Endothelial cell of umbilical vein (primary cell): ENCODE results near the gene GNB1L. TPM values are rescaled to one million over a fixed set of nuclear protein-coding genes. Genes with fewer than 3 reads are reported as not detected.

Source experiments
- BruUV-seq: library from RNA; stranded (reverse); fragments of 400-500 nt; replicated peaks from 2 replicates; lab custom pipeline; 2021; lab: Mats Ljungman, UMichigan
- CTCF ChIA-PET: fragments of 300-600, 350-600 bp; sonication (Branson Sonifier 250); formaldehyde crosslinking; loops from one replicate; lab custom pipeline; 2021; ENCODE audit warnings: antibody characterized with exemption, inconsistent platforms; lab: Charles Lee
- POLR2A ChIA-PET: fragments of 300-600, 350-600 bp; sonication (Branson Sonifier 250); formaldehyde crosslinking; loops from one replicate; lab custom pipeline; 2021; ENCODE audit warnings: antibody characterized with exemption, inconsistent platforms; lab: Charles Lee
- DNase-seq: peaks from one replicate; pipeline ENCODE4 v3.0.0-alpha.2; 2011; ENCODE audit warnings: low read depth, low spot score
- FAIRE-seq: peaks from 2 replicates; lab custom pipeline; 2011; peaks lifted over from hg19 to GRCh38; lab: Jason Lieb, UNC
- H2AFZ ChIP-seq: 2 replicates; pipeline ENCODE4 v1.6.0; 2012; ENCODE audit warnings: low read depth, low read length, control low read depth, inconsistent platforms
- H3K27ac ChIP-seq: 2 replicates; pipeline ENCODE4 v1.5.1; 2011; ENCODE audit warnings: low read depth, mild to moderate bottlenecking, control low read depth, low read length, moderate library complexity; ENCODE audit not compliant: insufficient read depth
- H3K27me3 ChIP-seq, 2 experiments: 2 replicates each; pipeline versions ENCODE4 v1.6.0 to v1.6.1; 2011; ENCODE audit warnings: low read length in 2 of 2, mixed read lengths in 1 of 2; ENCODE audit not compliant: control insufficient read depth in 2 of 2, insufficient read depth in 2 of 2
- H3K36me3 ChIP-seq, 2 experiments: 2 replicates in 1 of 2; 3 replicates in 1 of 2; pipeline ENCODE4 v1.5.1; 2011; ENCODE audit warnings: low read length in 2 of 2, mild to moderate bottlenecking in 1 of 2, moderate library complexity in 1 of 2; ENCODE audit not compliant: control insufficient read depth in 2 of 2, insufficient read depth in 2 of 2; ENCODE audit errors: extremely low read depth in 1 of 2
- H3K4me1 ChIP-seq: 3 replicates; pipeline ENCODE4 v1.5.1; 2011; ENCODE audit warnings: mild to moderate bottlenecking, low read length; ENCODE audit not compliant: control insufficient read depth, insufficient read depth; ENCODE audit errors: extremely low read depth
- H3K4me2 ChIP-seq: 2 replicates; pipeline ENCODE4 v1.6.1; 2011; ENCODE audit warnings: low read length, control low read depth, mixed read lengths; ENCODE audit not compliant: insufficient read depth
- H3K4me3 ChIP-seq, 3 experiments: fragments of 200-600 bp in 1 of 3; sonication (generic), shearing (Covaris generic) in 1 of 3; replicated peaks in 1 of 3; 2 replicates each; pipeline ENCODE4 v1.5.1; 2011 to 2016; ENCODE audit warnings: control low read depth in 3 of 3, low read length in 3 of 3, mild to moderate bottlenecking in 2 of 3, inconsistent platforms in 1 of 3, low read depth in 1 of 3, moderate library complexity in 1 of 3; ENCODE audit not compliant: insufficient read depth in 1 of 3
- H3K79me2 ChIP-seq: 2 replicates; pipeline ENCODE4 v1.6.0; 2012; ENCODE audit warnings: low read length, inconsistent platforms; ENCODE audit not compliant: control insufficient read depth, insufficient read depth
- H3K9ac ChIP-seq: replicated peaks from 2 replicates; pipeline ENCODE3; 2011; ENCODE audit warnings: low read length, control low read depth; ENCODE audit not compliant: insufficient read depth; ENCODE audit errors: extremely low read depth
- H3K9me1 ChIP-seq: replicated peaks from 3 replicates; pipeline ENCODE4 v1.6.0; 2011; ENCODE audit warnings: mild to moderate bottlenecking, low read length; ENCODE audit not compliant: control insufficient read depth, insufficient read depth; ENCODE audit errors: extremely low read depth
- H3K9me3 ChIP-seq: replicated peaks from 2 replicates; pipeline ENCODE4 v1.5.1; 2012; ENCODE audit warnings: low read length, inconsistent platforms; ENCODE audit not compliant: control insufficient read depth, insufficient read depth
- H4K20me1 ChIP-seq: replicated peaks from 2 replicates; pipeline ENCODE3; 2011; ENCODE audit warnings: mild to moderate bottlenecking, low read length; ENCODE audit not compliant: control insufficient read depth, insufficient read depth; ENCODE audit errors: extremely low read depth
- CTCF ChIP-seq, 2 donors: IDR thresholded peaks; 1 replicate in 1 of 2; 2 replicates in 1 of 2; pipeline ENCODE4 v1.5.1; 2011; ENCODE audit warnings: low read length in 2 of 2, mild to moderate bottlenecking in 2 of 2, moderate library complexity in 2 of 2, control low read depth in 1 of 2, inconsistent platforms in 1 of 2, low read depth in 1 of 2; ENCODE audit not compliant: insufficient read depth in 1 of 2; ENCODE audit errors: extremely low read depth in 1 of 2
- EZH2 ChIP-seq: IDR thresholded peaks from 2 replicates; pipeline ENCODE4 v1.6.1; 2012; ENCODE audit warnings: borderline replicate concordance, low read depth, mild to moderate bottlenecking, moderate library complexity, low read length, inconsistent platforms; ENCODE audit not compliant: severe bottlenecking
- FOS ChIP-seq: IDR thresholded peaks from 2 replicates; pipeline ENCODE4 v1.6.1; 2011; ENCODE audit warnings: mild to moderate bottlenecking, low read length, moderate library complexity, borderline replicate concordance; ENCODE audit not compliant: insufficient read depth
- GATA2 ChIP-seq: IDR thresholded peaks from 2 replicates; pipeline ENCODE4 v1.7.0; 2011; ENCODE audit warnings: low read depth, mild to moderate bottlenecking, moderate library complexity, mixed read lengths, low read length; ENCODE audit not compliant: insufficient read length, insufficient read depth
- JUN ChIP-seq: IDR thresholded peaks from 2 replicates; pipeline ENCODE4 v1.6.1; 2011; ENCODE audit warnings: borderline replicate concordance, low read depth; ENCODE audit not compliant: insufficient read length, insufficient read depth
- MAX ChIP-seq: IDR thresholded peaks from 2 replicates; pipeline ENCODE4 v1.6.1; 2011; ENCODE audit not compliant: insufficient read depth, insufficient read length
- MYC ChIP-seq: IDR thresholded peaks from one replicate; pipeline ENCODE4 v1.6.1; 2011; ENCODE audit warnings: mild to moderate bottlenecking, low read depth, low read length
- POLR2A ChIP-seq: IDR thresholded peaks from 2 replicates; pipeline ENCODE4 v1.6.1; 2012; ENCODE audit warnings: low read depth, mild to moderate bottlenecking, control low read depth, low read length
- POLR2AphosphoS5 ChIP-seq: IDR thresholded peaks from 2 replicates; pipeline ENCODE4 v1.6.1; 2012; ENCODE audit warnings: low read depth, mild to moderate bottlenecking, control low read depth, low read length, moderate library complexity; ENCODE audit not compliant: insufficient read depth
- dilution Hi-C: fragments of 300-500 bp; cut with MboI; formaldehyde crosslinking; loops from one replicate; pipeline ENCODE4 v1.15.0; 2019; ENCODE audit warnings: low sequenced_read_pairs; ENCODE audit not compliant: extremely low pct_ligation_motif_present
- intact Hi-C: fragments of 100-400 bp; cut with micrococcal nuclease; formaldehyde crosslinking; loops from one replicate; pipeline ENCODE4 v1.10.0; 2022
- polyA plus RNA-seq, 4 experiments: library from polyadenylated mRNA; depleted of rRNA in 3 of 4; stranded (reverse) in 3 of 4; unstranded in 1 of 4; fragments of >200 nt; gene quantifications; 2 replicates each; pipeline versions ENCODE4 v1.2.1 to v1.2.3, GENCODE V29; 2011 to 2012; ENCODE audit warnings: missing spikeins in 1 of 4
- total RNA-seq: library from RNA; stranded (reverse); gene quantifications from 2 replicates; pipeline ENCODE4 v1.2.3, GENCODE V29; 2021

Gene GNB1L
- total and polyA plus RNA-seq, 2 donors (not counting 3 experiments of a cell fraction or from before 2014, with no cell fraction given): 5.4 to 5.9 TPM

GRCh38 chr22:19801340-19802000, 53.2 kb downstream of the GNB1L start:
- no peaks in the 10 kb centered on the region for H3K79me2 ChIP-seq
- no peak overlapping the region for H3K9ac ChIP-seq
- DNase-seq (no peak), FAIRE-seq (no peak)
- peaks cover 9% of the 10 kb centered on the region for H3K4me1 ChIP-seq
- no peak for TF ChIP-seq EZH2
- no peak for TF ChIP-seq FOS
- TF ChIP-seq MAX: no peak
- TF ChIP-seq JUN: no peak
- no peak for TF ChIP-seq GATA2
- no peak for TF ChIP-seq POLR2AphosphoS5
- no peak for TF ChIP-seq CTCF (IDR thresholded peaks at IDR 0.05; ENCODE audit: extremely low read depth in 1 of 2, insufficient read depth in 1 of 2, low read depth in 1 of 2, low read length in 2 of 2)
- TF ChIP-seq POLR2A: no peak
- TF ChIP-seq MYC: no peak
- no peaks in the 10 kb centered on the region for H4K20me1 ChIP-seq
- no TSS peak for BruUV-seq
- H3K4me2 ChIP-seq: no peak overlapping the region
- H3K9me3 ChIP-seq: no peaks in the 10 kb centered on the region
- intact Hi-C loops (loop anchor here (2.0 kb wide), 1 partner anchor 71 kb away; no protein-coding TSS in a partner anchor), dilution Hi-C loops (no loop called here)
- H3K27ac ChIP-seq: no peak overlapping the region
- CTCF ChIA-PET: interaction anchor here (1.0 to 3.2 kb wide), 12 partner anchors 10 to 109 kb away, joined by 3 to 25 read pairs (median 4); no protein-coding TSS in a partner anchor
- H2AFZ ChIP-seq: no peak overlapping the region
- no peak overlapping the region for H3K4me3 ChIP-seq
- H3K27me3 ChIP-seq: no peaks in the 10 kb centered on the region
- no peaks in the 10 kb centered on the region for H3K36me3 ChIP-seq
- H3K9me1 ChIP-seq: no peaks in the 10 kb centered on the region
- POLR2A ChIA-PET: interaction anchor here (0.7 kb wide), 1 partner anchor 19 kb away, joined by 4 read pairs; no protein-coding TSS in a partner anchor
